HepG2 (cell line): ENCODE results near the gene LYPD3. TPM values are rescaled to one million over a fixed set of nuclear protein-coding genes. Genes with fewer than 3 reads are reported as not detected.

Experiments used
- BCL6 ChIP-seq: IDR thresholded peaks from 2 replicates; pipeline ENCODE4 v1.6.1; 2016; ENCODE audit warnings: missing genetic modification reagents, missing compliant biosample characterization
- BORCS8-MEF2B ChIP-seq: sonication (generic); formaldehyde crosslinking; IDR thresholded peaks from 2 replicates; pipeline ENCODE4 v1.8.0; 2022; ENCODE audit warnings: mild to moderate bottlenecking, missing genetic modification reagents
- CBX2 ChIP-seq, 2 experiments: fragments of 200-600 bp in 1 of 2; sonication (generic); formaldehyde crosslinking in 1 of 2; IDR thresholded peaks; 2 replicates each; pipeline versions ENCODE4 v1.7.0 to v1.8.1; 2018 to 2022; ENCODE audit warnings: low read depth in 2 of 2, low read length in 1 of 2, mild to moderate bottlenecking in 1 of 2, missing genetic modification reagents in 1 of 2
- CBX5 ChIP-seq: sonication (generic); formaldehyde crosslinking; IDR thresholded peaks from 2 replicates; pipeline ENCODE4 v1.4.0; 2020; ENCODE audit warnings: missing genetic modification reagents, borderline replicate concordance
- FOXK1 ChIP-seq: sonication (generic); formaldehyde crosslinking; IDR thresholded peaks from 2 replicates; pipeline ENCODE4 v1.4.0; 2020; ENCODE audit warnings: low read depth, missing genetic modification reagents, borderline replicate concordance
- KDM2A ChIP-seq: sonication (generic); formaldehyde crosslinking; IDR thresholded peaks from 2 replicates; pipeline ENCODE4 v1.4.0; 2020; ENCODE audit warnings: low read depth, missing genetic modification reagents, borderline replicate concordance
- NFYC ChIP-seq: IDR thresholded peaks from 2 replicates; pipeline ENCODE4 v1.6.1; 2016; ENCODE audit warnings: missing genetic modification reagents, missing compliant biosample characterization
- SNRNP70 ChIP-seq: fragments of 200-400 bp; formaldehyde crosslinking; IDR thresholded peaks from 2 replicates; pipeline ENCODE4 v1.6.1; 2017; ENCODE audit warnings: mild to moderate bottlenecking, low read depth, low read length, moderate library complexity
- SP4 ChIP-seq: sonication (generic); formaldehyde crosslinking; IDR thresholded peaks from 2 replicates; pipeline ENCODE4 v1.8.1; 2023; ENCODE audit warnings: mild to moderate bottlenecking, missing genetic modification reagents
- ZNF20 ChIP-seq: sonication (generic); formaldehyde crosslinking; IDR thresholded peaks from 2 replicates; pipeline ENCODE4 v1.4.0; 2020; ENCODE audit warnings: mild to moderate bottlenecking, moderate library complexity, missing genetic modification reagents
- ZNF484 ChIP-seq: sonication (generic); formaldehyde crosslinking; IDR thresholded peaks from 2 replicates; pipeline ENCODE4 v1.5.1; 2020; ENCODE audit warnings: mild to moderate bottlenecking, low read depth, missing genetic modification reagents, borderline replicate concordance
- ZNF766 ChIP-seq: sonication (generic); formaldehyde crosslinking; IDR thresholded peaks from 2 replicates; pipeline ENCODE4 v1.5.0; 2020; ENCODE audit warnings: missing genetic modification reagents, borderline replicate concordance
- ZNF768 ChIP-seq: sonication (generic); formaldehyde crosslinking; IDR thresholded peaks from 2 replicates; pipeline ENCODE4 v1.4.0; 2020; ENCODE audit warnings: missing genetic modification reagents
- ZNF841 ChIP-seq: sonication (generic); formaldehyde crosslinking; IDR thresholded peaks from 2 replicates; pipeline ENCODE4 v1.8.1; 2023; ENCODE audit warnings: missing genetic modification reagents, borderline replicate concordance
- ZSCAN30 ChIP-seq: sonication (generic); formaldehyde crosslinking; IDR thresholded peaks from 2 replicates; pipeline ENCODE4 v1.5.0; 2020; ENCODE audit warnings: mild to moderate bottlenecking, missing genetic modification reagents
- polyA plus RNA-seq, 8 experiments: library from polyadenylated mRNA; depleted of rRNA in 3 of 8; stranded (reverse) in 7 of 8; unstranded in 1 of 8; fragments of >200 nt; fragmentation: Illumina TruSeq in 4 of 8; extraction: Trizol in 4 of 8; gene quantifications; 2 replicates each; pipeline versions ENCODE4 v1.2.1 to v1.2.3, GENCODE V29; 2011 to 2016; ENCODE audit warnings: low read depth in 4 of 8, missing spikeins in 1 of 8, mixed read lengths in 1 of 8; ENCODE audit not compliant: insufficient read depth in 1 of 8
- total RNA-seq, 5 experiments: library from RNA; depleted of rRNA; stranded (reverse); fragments of >200 nt; fragmentation: Illumina TruSeq; extraction: Trizol; gene quantifications; 2 replicates each; pipeline ENCODE4 v1.2.3, GENCODE V29; 2016; ENCODE audit warnings: low read depth in 1 of 5
- TF ChIP-seq, protein P1 (sequence below): sonication (generic); formaldehyde crosslinking; IDR thresholded peaks from 2 replicates; pipeline ENCODE4 v1.4.0; 2020; ENCODE audit warnings: missing genetic modification reagents, borderline replicate concordance
- TF ChIP-seq, protein P2 (sequence below): sonication (generic); formaldehyde crosslinking; IDR thresholded peaks from 2 replicates; pipeline ENCODE4 v1.5.1; 2020; ENCODE audit warnings: mild to moderate bottlenecking, missing genetic modification reagents, moderate library complexity
- TF ChIP-seq, protein P3 (sequence below): sonication (generic); formaldehyde crosslinking; IDR thresholded peaks from 2 replicates; pipeline ENCODE4 v1.5.0; 2020; ENCODE audit warnings: mild to moderate bottlenecking, missing genetic modification reagents, borderline replicate concordance
- TF ChIP-seq, protein P4 (sequence below): sonication (generic); formaldehyde crosslinking; IDR thresholded peaks from 2 replicates; pipeline ENCODE4 v1.4.0; 2020; ENCODE audit warnings: missing genetic modification reagents; ENCODE audit errors: not compliant biosample characterization

LYPD3 gene
- total and polyA plus RNA-seq, 2 of the 13 experiments (the other 11 are each of a cell fraction or from before 2014, with no cell fraction given), result 0.51 to 1.5 TPM

DNA sequence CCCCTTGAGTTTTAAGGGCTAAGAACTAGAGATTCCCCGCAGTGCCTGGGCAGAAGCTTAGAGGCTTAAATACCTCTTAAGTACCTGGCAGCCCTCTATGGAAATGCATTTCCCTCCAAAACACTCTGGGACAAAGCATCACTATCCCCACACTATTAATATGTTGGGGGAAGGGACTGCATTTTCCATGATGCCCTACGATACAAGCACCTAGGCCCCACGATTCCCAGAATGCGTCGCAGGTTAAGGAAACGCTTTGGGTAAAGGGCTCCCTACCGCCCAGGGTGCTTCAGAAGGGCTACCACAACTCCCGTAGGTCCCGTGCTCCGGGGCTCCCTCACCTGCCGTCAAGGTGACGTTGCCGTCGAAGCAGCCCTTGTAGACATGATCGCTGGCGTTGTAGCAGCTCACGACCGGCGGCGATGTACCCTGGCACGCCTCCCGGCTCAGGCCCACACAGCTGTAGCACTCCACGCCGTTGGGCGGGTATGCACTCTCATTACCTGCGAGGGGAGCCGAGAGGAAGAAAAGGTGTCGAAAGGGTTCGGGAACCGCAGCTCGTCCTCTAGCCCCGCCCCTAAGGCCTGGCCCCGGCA, 2.5 kb downstream of the LYPD3 start (continued):
- TF ChIP-seq, protein P1, sequence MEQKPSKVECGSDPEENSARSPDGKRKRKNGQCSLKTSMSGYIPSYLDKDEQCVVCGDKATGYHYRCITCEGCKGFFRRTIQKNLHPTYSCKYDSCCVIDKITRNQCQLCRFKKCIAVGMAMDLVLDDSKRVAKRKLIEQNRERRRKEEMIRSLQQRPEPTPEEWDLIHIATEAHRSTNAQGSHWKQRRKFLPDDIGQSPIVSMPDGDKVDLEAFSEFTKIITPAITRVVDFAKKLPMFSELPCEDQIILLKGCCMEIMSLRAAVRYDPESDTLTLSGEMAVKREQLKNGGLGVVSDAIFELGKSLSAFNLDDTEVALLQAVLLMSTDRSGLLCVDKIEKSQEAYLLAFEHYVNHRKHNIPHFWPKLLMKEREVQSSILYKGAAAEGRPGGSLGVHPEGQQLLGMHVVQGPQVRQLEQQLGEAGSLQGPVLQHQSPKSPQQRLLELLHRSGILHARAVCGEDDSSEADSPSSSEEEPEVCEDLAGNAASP (CRISPR knock-in tag), result no peak
- TF ChIP-seq SP4 (CRISPR knock-in tag), result no peak
- TF ChIP-seq SNRNP70, result no peak
- TF ChIP-seq ZNF766 (CRISPR knock-in tag), result 0 out of 2 replicates have a peak, but pooled peaks have one; percentile 14
- TF ChIP-seq ZNF841 (CRISPR knock-in tag), result no peak
- no peak for TF ChIP-seq FOXK1 (CRISPR knock-in tag)
- no peak for TF ChIP-seq CBX5 (CRISPR knock-in tag)
- no peak for TF ChIP-seq CBX2 (IDR thresholded peaks at IDR 0.05; ENCODE audit: low read depth, low read length)
- TF ChIP-seq CBX2 (CRISPR knock-in tag; IDR thresholded peaks at IDR 0.05; ENCODE audit: low read depth), result no peak
- TF ChIP-seq NFYC, result no peak
- peak; percentile 47; the same call in 1 of the 2 replicates for TF ChIP-seq KDM2A
- TF ChIP-seq, protein P2, sequence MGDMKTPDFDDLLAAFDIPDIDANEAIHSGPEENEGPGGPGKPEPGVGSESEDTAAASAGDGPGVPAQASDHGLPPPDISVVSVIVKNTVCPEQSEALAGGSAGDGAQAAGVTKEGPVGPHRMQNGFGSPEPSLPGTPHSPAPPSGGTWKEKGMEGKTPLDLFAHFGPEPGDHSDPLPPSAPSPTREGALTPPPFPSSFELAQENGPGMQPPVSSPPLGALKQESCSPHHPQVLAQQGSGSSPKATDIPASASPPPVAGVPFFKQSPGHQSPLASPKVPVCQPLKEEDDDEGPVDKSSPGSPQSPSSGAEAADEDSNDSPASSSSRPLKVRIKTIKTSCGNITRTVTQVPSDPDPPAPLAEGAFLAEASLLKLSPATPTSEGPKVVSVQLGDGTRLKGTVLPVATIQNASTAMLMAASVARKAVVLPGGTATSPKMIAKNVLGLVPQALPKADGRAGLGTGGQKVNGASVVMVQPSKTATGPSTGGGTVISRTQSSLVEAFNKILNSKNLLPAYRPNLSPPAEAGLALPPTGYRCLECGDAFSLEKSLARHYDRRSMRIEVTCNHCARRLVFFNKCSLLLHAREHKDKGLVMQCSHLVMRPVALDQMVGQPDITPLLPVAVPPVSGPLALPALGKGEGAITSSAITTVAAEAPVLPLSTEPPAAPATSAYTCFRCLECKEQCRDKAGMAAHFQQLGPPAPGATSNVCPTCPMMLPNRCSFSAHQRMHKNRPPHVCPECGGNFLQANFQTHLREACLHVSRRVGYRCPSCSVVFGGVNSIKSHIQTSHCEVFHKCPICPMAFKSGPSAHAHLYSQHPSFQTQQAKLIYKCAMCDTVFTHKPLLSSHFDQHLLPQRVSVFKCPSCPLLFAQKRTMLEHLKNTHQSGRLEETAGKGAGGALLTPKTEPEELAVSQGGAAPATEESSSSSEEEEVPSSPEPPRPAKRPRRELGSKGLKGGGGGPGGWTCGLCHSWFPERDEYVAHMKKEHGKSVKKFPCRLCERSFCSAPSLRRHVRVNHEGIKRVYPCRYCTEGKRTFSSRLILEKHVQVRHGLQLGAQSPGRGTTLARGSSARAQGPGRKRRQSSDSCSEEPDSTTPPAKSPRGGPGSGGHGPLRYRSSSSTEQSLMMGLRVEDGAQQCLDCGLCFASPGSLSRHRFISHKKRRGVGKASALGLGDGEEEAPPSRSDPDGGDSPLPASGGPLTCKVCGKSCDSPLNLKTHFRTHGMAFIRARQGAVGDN, result peak; percentile 78
- TF ChIP-seq, protein P3, sequence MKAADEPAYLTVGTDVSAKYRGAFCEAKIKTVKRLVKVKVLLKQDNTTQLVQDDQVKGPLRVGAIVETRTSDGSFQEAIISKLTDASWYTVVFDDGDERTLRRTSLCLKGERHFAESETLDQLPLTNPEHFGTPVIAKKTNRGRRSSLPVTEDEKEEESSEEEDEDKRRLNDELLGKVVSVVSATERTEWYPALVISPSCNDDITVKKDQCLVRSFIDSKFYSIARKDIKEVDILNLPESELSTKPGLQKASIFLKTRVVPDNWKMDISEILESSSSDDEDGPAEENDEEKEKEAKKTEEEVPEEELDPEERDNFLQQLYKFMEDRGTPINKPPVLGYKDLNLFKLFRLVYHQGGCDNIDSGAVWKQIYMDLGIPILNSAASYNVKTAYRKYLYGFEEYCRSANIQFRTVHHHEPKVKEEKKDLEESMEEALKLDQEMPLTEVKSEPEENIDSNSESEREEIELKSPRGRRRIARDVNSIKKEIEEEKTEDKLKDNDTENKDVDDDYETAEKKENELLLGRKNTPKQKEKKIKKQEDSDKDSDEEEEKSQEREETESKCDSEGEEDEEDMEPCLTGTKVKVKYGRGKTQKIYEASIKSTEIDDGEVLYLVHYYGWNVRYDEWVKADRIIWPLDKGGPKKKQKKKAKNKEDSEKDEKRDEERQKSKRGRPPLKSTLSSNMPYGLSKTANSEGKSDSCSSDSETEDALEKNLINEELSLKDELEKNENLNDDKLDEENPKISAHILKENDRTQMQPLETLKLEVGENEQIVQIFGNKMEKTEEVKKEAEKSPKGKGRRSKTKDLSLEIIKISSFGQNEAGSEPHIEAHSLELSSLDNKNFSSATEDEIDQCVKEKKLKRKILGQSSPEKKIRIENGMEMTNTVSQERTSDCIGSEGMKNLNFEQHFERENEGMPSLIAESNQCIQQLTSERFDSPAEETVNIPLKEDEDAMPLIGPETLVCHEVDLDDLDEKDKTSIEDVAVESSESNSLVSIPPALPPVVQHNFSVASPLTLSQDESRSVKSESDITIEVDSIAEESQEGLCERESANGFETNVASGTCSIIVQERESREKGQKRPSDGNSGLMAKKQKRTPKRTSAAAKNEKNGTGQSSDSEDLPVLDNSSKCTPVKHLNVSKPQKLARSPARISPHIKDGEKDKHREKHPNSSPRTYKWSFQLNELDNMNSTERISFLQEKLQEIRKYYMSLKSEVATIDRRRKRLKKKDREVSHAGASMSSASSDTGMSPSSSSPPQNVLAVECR (CRISPR knock-in tag), result 0 out of 2 replicates have a peak, but pooled peaks have one; percentile 15
- no peak for TF ChIP-seq ZNF20 (CRISPR knock-in tag)
- TF ChIP-seq ZNF484, result no peak
- TF ChIP-seq, protein P4, sequence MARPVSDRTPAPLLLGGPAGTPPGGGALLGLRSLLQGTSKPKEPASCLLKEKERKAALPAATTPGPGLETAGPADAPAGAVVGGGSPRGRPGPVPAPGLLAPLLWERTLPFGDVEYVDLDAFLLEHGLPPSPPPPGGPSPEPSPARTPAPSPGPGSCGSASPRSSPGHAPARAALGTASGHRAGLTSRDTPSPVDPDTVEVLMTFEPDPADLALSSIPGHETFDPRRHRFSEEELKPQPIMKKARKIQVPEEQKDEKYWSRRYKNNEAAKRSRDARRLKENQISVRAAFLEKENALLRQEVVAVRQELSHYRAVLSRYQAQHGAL, result no peak
- no peak for TF ChIP-seq BCL6
- TF ChIP-seq ZNF768 (CRISPR knock-in tag), result no peak
- TF ChIP-seq ZSCAN30 (CRISPR knock-in tag), result no peak
- TF ChIP-seq BORCS8-MEF2B (CRISPR knock-in tag), result 0 out of 2 replicates have a peak, but pooled peaks have one; percentile 44
